ENCODE results near the gene DDX3X.
"Not testable (repeated sequence)": the region's sequence is repeated elsewhere in the genome, so short reads cannot be mapped to it uniquely, and the experiment has no call there.

The DDX3X gene

DNA sequence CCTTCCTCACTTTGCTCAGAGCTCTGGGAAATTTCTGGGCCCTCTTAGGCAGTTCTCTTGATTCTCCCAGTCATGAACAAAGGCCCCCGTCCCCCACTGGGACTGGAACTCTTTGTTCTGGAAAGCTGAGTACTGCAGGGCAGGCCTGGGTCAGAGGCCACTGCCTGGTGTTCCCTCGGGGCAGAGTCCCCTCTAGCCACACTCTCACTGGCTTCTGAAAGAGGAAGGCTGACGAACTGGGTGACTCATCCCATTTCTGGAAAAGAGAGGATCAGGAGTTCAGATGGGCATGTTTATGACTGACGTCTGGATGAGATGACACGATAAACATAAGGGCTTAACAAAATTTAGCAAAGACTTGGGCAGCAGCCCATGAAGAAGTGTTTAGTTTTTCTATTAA is 47.7 kb downstream of the DDX3X start:
- CTCF ChIA-PET, result no interaction called here
- POLR2A ChIA-PET, result no interaction called here
- no peak for DNase-seq (ENCODE audit: extremely low spot score)
- TF ChIP-seq, protein P1, sequence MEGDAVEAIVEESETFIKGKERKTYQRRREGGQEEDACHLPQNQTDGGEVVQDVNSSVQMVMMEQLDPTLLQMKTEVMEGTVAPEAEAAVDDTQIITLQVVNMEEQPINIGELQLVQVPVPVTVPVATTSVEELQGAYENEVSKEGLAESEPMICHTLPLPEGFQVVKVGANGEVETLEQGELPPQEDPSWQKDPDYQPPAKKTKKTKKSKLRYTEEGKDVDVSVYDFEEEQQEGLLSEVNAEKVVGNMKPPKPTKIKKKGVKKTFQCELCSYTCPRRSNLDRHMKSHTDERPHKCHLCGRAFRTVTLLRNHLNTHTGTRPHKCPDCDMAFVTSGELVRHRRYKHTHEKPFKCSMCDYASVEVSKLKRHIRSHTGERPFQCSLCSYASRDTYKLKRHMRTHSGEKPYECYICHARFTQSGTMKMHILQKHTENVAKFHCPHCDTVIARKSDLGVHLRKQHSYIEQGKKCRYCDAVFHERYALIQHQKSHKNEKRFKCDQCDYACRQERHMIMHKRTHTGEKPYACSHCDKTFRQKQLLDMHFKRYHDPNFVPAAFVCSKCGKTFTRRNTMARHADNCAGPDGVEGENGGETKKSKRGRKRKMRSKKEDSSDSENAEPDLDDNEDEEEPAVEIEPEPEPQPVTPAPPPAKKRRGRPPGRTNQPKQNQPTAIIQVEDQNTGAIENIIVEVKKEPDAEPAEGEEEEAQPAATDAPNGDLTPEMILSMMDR (IDR thresholded peaks at IDR 0.05; ENCODE audit: control extremely low read depth, extremely low read depth, low read depth, missing control alignments), result no peak

DNA sequence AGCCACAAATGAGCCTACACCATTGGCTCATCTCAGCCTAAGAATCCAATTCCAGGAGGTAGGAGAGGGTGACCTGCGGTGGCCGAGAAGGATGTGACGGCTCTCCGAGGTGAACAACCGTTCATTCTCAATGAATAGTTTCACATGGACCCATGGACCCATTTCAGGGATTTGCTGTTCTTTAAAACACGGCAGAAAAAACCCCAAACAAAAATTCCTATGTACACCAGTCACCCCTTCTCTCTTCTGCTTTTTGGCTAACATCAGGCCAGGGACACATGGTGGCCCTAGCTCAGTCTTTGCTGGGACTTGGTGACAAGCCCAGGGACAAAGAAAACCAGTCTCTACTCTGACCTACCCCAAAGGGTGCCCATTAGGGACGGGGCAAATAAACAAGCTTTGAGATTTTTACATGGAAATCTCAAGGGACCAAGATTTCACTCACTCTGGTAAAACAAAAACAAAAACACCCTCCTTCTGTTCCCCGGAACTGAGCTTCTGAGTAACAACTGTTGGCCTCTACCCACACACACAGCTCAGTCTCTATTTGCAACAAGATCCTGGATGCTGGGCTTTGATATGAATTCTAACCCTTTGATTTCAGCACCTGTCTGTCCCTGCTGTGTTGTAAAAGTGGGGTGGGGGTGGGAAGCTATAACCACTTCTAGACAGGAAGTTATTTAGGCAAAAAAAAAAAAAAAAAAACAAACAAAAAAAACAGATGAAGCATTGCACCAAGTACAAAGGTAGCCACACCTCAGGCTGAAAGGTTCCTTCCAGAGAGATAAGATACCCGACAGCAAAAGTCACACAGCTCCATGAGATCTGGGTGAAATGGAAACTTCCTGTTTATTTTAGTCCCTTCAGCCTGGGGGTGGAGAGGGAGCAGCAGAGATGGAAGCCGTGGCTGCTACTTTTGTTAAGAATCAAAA is 49.0 kb downstream of the DDX3X start:
- POLR2A ChIA-PET, result interaction anchor here (0.6 kb wide), 1 partner anchor 582 kb away, joined by 6 read pairs; no protein-coding TSS in a partner anchor
- DNase-seq (ENCODE audit: extremely low spot score), result no peak
- CTCF ChIA-PET, result interaction anchor here (1.2 kb wide), 1 partner anchor 26 kb away, joined by 3 read pairs; no protein-coding TSS in a partner anchor
- TF ChIP-seq, protein P1 (IDR thresholded peaks at IDR 0.05; ENCODE audit: control extremely low read depth, extremely low read depth, low read depth, missing control alignments), result no peak

DNA sequence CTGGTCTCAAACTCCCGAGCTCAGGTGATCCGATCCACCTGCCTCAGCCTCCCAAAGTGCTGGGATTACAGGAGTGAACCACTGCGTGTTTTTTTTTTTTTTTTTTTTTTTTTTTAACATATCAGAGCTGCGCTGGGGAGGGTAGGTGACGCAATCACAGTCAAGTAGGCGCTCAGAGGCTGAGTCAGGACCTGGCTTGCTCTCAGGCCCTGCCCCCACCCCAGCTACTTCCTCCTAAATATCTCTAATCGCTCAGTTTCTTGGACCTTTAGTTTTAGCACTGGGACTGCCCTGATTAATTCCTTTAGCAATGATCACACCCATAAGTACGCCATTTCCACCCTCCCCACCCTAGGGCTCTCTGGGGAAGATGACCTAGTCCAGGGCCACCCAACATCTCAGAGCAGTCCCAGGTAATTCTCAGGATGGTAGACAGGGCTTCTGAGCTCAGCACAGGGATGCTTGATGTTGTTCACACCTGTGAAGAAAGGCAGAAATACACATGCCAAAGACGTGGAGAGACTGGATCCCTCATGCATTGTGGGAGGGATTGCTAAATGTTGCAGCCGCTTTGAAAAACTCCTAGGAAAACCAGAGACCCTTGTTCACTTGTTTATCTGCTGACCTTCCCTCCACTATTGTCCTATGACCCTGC is 50.2 kb downstream of the DDX3X start:
- DNase-seq (ENCODE audit: extremely low spot score), result no peak
- TF ChIP-seq, protein P1 (IDR thresholded peaks at IDR 0.05; ENCODE audit: control extremely low read depth, extremely low read depth, low read depth, missing control alignments), result no peak
- ChIA-PET CTCF (interaction anchor here (1.2 kb wide), 1 partner anchor 27 kb away, joined by 3 read pairs; no protein-coding TSS in a partner anchor), POLR2A (no interaction called here)

DNA sequence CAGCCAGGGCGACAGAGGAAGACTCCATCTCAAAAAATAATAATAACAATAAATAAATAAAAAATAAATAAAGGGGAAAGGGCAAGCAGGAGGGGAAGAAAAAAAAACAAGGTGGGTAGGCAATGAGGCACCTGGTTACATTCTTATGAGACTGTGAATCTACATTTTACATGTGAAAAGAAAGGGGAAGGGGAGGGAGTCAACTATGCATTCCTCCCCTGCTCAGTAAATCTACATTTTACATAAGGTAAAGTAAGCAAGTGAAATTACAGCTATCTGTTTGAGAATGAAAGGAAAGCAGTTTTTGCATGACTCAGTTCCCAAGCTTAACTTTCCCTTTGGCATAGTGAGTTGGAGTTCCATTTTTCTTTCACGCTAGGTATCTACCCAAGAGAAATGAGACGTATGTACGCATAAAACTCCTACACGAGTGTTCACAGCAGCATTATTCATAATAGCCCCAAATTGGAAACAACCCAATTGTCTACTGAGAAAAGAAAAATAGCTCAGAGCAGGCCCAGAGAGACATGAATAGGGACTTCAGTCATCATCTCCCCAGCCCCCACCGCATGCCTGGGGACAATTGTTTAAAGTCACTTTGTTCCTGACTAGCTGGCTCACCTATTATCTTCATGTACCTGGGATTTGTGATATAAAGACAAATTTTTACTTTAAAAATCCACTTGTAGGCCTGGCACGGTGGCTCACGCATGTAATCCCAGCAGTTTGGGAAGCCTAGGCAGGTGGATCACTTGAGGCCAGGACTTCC is 52.4 kb downstream of the DDX3X start:
- no peak for DNase-seq (ENCODE audit: extremely low spot score)
- TF ChIP-seq, protein P1 (IDR thresholded peaks at IDR 0.05; ENCODE audit: control extremely low read depth, extremely low read depth, low read depth, missing control alignments), result no peak
- ChIA-PET CTCF (interaction anchor here (0.7 kb wide), 1 partner anchor 10 kb away, joined by 3 read pairs; no protein-coding TSS in a partner anchor), POLR2A (no interaction called here)

DNA sequence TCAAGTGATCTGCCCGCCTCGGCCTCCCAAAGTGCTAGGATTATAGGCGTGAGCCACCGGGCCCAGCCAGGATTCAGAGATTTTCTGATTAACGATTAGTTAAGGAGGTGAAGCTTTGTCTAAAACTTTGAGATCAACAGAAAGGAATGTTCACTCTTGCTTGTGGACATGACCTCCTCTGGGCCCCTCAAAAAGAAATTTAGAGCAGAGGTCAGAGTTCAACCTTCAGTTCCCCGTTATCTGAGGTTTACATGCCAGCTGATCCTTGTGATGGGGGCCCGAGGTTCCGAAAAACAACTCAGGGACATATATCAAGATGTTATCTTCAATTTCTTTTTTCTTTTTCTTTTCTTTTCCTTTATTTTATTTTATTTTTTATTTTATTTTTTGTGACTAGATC is 54.6 kb downstream of the DDX3X start:
- ChIA-PET CTCF (no interaction called here), POLR2A (no interaction called here)
- TF ChIP-seq, protein P1 (IDR thresholded peaks at IDR 0.05; ENCODE audit: control extremely low read depth, extremely low read depth, low read depth, missing control alignments), result no peak
- DNase-seq (ENCODE audit: extremely low spot score), result no peak

DNA sequence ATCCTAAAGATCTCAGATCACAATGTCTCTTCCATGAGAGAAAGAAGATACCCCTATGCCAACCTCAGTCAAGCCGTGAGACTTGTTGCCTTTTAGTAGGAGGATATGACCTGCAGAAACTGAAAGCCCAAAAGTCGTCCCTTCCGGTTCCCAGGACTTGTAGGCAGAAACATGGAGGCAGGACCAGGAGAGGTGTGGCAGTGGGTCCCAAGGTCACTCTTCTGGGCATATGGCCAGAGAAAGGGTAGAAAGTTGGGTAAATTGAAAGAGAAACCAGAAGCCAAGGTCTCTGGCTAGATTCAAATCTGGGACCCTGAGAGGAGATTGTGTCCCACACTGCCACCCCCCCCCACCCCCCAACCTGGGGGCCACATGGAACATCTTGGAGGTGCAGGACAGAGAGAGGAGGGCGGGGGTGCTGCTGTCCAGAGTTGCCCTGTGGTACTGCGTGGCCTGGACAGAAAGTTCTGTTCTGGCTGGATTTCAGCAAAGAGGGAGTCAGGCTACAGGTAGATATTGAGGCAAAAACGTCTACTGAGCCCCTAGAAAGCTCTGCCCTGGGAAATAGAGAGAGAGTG is 55.4 kb downstream of the DDX3X start:
- no peak for DNase-seq (ENCODE audit: extremely low spot score)
- CTCF ChIA-PET, result interaction anchor here (0.9 kb wide), 1 partner anchor 10 kb away, joined by 3 read pairs; no protein-coding TSS in a partner anchor
- POLR2A ChIA-PET, result no interaction called here
- TF ChIP-seq, protein P1 (IDR thresholded peaks at IDR 0.05; ENCODE audit: control extremely low read depth, extremely low read depth, low read depth, missing control alignments), result no peak

DNA sequence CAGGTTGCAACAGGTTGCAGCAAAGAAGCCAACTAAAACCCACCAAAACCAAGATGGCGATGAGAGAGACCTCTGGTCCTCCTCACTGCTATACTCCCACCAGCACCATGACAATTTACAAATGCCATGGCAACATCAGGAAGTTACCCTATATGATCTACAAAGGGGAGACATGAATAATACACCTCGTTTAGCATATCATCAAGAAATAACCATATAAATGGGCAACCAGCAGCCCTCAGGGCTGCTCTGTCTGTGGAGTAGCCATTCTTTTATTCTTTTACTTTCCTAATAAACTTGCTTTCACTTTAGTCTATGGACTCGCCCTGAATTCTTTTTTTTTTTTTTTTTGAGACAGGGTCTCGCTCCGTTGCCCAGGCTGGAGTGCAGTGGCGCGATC is 56.6 kb downstream of the DDX3X start:
- POLR2A ChIA-PET; DNase-seq (ENCODE audit: extremely low spot score); CTCF ChIA-PET: not testable (repeated sequence)

Data from GM10248 (cell line).